ENCODE measurements around the gene VEPH1.

DNA sequence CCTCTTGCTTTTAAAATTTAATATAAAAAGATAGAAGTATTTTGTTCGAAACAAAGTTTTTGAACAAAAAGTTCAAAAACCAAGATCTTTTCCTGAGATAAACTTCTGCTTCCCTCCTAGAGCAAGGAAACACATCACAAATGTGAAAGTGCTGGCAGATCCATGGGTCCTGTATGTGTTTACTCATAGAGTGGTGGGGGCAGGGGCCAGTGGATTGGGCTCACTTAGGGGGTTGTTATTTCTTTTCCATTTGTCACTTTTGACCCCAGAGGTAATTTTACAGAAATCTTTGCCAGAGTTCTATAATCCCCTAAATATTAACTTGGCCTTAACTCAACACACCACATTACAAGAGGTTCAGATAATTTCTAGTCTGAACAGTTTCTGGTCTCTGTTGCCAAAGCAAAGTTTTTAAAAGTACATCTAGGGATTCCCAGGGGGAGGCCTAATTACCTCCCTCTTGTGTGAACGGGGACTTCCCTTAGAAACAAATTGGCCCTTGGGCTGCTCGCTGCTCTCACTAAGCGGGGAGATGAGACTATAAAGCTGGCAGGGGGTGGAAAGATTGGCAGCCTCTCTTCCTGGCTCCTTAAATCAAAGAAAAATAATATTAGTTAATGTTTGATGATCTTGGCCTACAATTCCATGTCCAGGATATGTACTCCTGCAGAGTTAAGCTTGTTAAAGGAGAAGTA is 133.3 kb downstream of the VEPH1 start:
- TF ChIP-seq, protein P1, sequence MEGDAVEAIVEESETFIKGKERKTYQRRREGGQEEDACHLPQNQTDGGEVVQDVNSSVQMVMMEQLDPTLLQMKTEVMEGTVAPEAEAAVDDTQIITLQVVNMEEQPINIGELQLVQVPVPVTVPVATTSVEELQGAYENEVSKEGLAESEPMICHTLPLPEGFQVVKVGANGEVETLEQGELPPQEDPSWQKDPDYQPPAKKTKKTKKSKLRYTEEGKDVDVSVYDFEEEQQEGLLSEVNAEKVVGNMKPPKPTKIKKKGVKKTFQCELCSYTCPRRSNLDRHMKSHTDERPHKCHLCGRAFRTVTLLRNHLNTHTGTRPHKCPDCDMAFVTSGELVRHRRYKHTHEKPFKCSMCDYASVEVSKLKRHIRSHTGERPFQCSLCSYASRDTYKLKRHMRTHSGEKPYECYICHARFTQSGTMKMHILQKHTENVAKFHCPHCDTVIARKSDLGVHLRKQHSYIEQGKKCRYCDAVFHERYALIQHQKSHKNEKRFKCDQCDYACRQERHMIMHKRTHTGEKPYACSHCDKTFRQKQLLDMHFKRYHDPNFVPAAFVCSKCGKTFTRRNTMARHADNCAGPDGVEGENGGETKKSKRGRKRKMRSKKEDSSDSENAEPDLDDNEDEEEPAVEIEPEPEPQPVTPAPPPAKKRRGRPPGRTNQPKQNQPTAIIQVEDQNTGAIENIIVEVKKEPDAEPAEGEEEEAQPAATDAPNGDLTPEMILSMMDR (IDR thresholded peaks at IDR 0.05): no peak
- no peak for TF ChIP-seq POLR2A (IDR thresholded peaks at IDR 0.05)

Measured in Peyer's patch (tissue), 4 donors.